Transverse colon (tissue), 3 donors: ENCODE data around the gene SLC24A1.

Experiments
- EP300 ChIP-seq: sonication (generic); formaldehyde crosslinking; IDR thresholded peaks from one replicate; pipeline ENCODE4 v1.6.1; 2017; ENCODE audit warnings: antibody characterized with exemption, low read depth
- POLR2A ChIP-seq: fragments of 450-650 bp; IDR thresholded peaks from one replicate; pipeline ENCODE4 v1.6.1; 2016; ENCODE audit warnings: antibody characterized with exemption, mild to moderate bottlenecking, moderate library complexity
- TF ChIP-seq, protein P1 (sequence below), 5 experiments: fragments of 200-600 bp in 3 of 5; fragments of 450-650 bp in 2 of 5; sonication (generic) in 3 of 5; IDR thresholded peaks; 1 replicate in 2 of 5; 2 replicates in 3 of 5; pipeline ENCODE4 v1.5.1; 2016 to 2017; ENCODE audit warnings: antibody characterized with exemption in 5 of 5, inconsistent platforms in 3 of 5, mild to moderate bottlenecking in 2 of 5, moderate library complexity in 1 of 5

DNA sequence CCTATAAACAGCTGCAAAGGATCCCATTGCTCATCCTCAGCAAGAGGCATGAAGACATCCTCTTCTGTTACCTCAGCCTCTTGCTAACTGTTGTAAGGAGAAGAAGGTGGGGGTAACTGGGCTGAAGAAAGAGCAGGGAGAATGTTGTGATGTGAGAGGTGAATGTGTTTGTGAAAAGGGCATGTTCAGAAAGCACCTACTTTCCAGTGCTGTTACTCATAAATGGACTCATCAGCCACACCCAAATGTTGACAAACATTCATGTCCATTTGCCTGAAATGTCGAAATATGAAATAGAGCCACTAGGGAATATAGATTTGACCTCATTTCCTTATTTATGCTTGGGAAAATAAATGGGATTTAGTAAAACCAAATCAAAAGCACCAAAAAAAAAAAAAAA, 12.6 kb downstream of the SLC24A1 start:
- TF ChIP-seq, protein P1, sequence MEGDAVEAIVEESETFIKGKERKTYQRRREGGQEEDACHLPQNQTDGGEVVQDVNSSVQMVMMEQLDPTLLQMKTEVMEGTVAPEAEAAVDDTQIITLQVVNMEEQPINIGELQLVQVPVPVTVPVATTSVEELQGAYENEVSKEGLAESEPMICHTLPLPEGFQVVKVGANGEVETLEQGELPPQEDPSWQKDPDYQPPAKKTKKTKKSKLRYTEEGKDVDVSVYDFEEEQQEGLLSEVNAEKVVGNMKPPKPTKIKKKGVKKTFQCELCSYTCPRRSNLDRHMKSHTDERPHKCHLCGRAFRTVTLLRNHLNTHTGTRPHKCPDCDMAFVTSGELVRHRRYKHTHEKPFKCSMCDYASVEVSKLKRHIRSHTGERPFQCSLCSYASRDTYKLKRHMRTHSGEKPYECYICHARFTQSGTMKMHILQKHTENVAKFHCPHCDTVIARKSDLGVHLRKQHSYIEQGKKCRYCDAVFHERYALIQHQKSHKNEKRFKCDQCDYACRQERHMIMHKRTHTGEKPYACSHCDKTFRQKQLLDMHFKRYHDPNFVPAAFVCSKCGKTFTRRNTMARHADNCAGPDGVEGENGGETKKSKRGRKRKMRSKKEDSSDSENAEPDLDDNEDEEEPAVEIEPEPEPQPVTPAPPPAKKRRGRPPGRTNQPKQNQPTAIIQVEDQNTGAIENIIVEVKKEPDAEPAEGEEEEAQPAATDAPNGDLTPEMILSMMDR (IDR thresholded peaks at IDR 0.05), result no peak
- TF ChIP-seq POLR2A (no peak), EP300 (no peak)
